HG02642 (cell line): ENCODE measurements around the gene CRISPLD2.
"Not testable (repeated sequence)": the region's sequence is repeated elsewhere in the genome, so short reads cannot be mapped to it uniquely, and the experiment has no call there.

Experiments
- ATAC-seq: cut with Tn5 transposase; IDR thresholded peaks from one replicate; pipeline ENCODE4 v1.9.1; 2021; ENCODE audit warnings: mild to moderate bottlenecking; ENCODE audit not compliant: unreplicated experiment, poor library complexity

Gene CRISPLD2

DNA sequence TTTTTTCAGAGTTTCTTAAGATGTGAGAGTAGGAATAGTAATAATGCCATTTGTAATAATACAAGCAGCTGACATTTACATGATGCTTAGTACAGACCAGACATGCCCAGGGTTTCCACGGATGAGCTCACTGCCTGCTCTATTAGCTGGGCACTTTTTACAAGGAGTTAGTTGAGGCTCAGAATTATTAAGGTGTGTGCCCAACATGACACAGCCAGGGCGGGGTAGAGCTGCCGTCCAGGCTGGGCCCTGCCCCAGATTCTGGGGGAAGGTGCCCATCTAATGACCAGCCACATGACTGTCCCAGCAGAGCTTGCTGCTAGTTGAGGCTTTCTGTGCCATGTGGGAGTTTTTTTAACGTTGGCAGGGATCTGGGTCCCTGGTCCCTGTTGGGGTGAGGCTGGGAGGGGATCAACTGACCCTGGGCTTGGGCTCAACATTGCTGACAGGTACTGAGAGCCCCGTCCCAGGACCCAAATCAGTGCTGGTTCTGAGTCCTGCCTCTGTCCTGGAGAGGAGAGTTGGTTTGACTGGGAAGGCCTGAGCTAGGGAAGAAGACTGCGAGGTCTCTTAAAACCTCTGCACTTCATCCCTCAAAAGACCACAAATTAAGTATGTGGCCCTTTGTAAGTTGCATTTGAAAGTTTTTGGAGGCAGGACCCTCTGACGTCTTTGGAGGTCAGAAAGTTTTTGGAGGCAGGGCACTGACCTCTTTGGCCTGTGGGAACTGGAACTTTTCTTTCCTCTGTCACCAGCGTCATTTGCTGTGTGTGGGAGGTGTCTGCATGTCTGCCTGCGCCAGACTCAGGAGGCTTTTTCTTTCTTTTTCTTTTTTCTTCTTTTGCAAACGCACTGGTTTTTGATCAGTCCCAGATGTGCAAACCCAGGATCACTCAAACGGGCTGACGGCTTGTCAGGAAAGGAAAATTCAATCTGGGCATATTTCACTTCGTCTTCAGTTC lies 2.2 kb downstream of the CRISPLD2 start:
- no peak for ATAC-seq

DNA sequence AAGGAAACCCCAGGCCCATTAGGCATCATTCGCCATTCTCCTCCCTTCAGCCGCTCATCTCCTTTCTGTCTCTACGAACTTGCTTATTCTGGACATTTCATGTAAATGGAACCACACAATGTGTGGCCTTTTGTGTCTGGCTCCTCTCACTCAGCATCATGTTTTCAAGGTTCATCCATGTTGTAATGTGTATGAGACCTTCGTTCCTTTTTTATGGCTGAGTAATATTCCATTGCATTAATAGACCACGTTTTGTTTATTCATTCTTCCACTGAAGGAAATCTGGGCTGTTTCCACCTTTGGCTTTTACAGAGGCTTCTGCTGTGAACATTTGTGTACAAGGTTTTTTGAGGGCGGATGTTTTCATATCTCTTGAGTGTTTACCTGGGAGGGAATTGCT lies 3.2 kb downstream of the CRISPLD2 start:
- no peak for ATAC-seq

DNA sequence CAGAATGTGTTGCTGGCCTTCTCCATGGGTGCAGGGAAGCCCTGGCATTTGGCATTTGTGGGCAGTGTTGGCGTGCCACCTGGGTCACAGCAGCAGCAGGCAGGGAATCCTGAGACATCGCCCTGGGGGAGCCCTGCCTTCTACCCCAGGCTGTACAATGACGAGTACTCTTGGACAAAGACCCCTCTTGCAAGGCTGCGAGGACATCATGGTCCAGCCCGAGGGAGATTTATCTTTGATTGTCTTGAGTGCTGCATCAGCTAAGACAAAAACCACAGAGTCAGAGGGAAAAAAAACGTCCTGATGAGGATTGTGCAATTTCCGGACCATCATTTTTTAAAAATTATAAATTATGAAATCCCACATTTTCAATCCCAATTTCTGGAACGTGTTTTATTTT lies 3.7 kb downstream of the CRISPLD2 start:
- ATAC-seq = no peak

GRCh38 chr16:84823926-84824325 lies 4.1 kb downstream of the CRISPLD2 start:
- no peak for ATAC-seq

GRCh38 chr16:84825896-84826557 lies 6.2 kb downstream of the CRISPLD2 start:
- no peak for ATAC-seq

GRCh38 chr16:84826558-84826941 lies 6.8 kb downstream of the CRISPLD2 start:
- ATAC-seq = no peak

- ATAC-seq = no peak
Observed at GRCh38 chr16:84827131-84827574, 7.4 kb downstream of the CRISPLD2 start.

GRCh38 chr16:84827897-84828296 lies 8.1 kb downstream of the CRISPLD2 start:
- no peak for ATAC-seq

DNA sequence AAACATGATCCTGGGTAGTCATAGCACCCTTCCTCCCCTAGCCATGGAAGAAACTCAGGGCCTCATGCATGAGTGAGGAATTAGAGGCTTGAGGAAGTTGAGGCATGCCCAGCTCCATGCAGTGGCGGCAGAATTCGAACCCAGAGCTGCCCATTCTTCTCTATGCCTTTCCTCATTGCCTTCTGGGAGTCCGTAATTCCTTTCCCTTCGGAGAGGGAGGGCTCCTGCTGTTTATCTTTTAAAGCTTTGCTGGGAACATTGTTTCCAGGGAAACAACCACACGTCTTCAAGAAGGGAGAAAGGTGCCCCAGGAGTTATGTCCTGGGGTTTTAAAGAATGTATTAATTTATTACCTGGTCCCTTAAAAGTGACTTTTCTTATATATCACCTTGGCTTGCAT lies 8.5 kb downstream of the CRISPLD2 start:
- ATAC-seq = no peak

DNA sequence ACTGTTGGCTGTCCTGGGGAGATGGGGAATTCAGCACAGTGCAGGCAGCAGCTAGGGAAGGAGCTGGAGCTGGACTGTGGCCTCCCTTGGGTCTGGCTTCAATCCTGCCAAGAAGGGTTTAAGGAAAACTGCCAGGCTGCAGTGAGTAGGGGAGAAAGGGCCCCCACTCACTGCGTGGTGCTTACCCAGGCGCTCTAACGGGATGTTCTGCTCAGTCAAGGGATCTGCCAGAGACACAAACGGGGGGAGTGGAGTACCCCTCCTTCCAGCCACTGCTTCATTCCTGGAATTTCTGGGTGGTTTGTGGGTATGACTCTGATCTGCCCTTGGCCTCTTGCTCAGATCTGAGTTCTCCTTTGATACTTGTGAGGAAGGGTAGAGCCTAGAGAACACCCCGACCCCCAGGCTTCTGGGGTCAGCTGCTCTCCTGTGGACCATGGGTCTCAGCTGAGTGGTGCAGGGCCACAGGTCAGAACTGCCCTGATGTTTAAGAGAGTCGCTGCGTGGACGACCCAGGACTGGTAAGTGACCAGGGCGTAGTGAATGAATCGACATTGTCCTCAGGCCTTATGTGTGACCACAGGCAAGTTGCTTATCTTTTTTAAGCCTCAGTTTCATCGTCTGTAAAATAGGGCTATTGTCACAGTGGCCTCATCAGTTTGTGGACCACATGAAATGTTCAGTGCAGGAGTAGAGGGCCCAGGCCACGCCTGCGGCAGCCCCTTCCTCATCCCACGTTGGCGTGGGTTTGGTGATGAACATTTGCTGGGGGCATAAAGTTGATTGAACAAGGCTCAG lies 9.6 kb downstream of the CRISPLD2 start:
- no peak for ATAC-seq

DNA sequence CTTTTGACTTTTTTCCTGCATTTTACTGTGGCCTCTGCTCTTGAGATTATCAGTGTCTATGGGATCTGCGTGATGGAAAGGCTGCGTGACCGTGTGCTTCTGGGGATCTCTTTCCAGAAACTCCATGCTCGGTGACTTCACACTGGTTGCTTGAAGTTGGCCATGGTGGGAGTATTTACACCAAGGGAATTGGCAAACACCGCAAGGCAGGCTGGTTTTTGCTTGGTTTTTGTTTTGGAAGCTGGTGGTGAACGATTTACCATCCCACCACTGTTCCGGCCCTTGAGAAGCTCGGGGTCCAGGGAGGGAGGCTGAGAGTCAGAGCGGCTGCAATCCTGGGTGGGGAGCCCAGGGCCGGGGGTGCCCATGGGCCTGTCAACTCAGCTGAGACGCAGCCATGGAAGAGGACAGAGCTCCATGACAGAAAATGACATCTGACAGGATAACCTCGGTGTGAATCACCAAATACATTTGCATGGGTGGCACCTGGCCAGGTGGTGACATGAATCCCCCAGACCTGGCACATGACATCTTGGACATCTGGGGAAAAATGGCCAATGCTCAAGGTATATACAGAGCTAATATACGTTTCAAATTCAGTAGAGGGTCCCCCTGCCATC lies 11.1 kb downstream of the CRISPLD2 start:
- no peak for ATAC-seq

DNA sequence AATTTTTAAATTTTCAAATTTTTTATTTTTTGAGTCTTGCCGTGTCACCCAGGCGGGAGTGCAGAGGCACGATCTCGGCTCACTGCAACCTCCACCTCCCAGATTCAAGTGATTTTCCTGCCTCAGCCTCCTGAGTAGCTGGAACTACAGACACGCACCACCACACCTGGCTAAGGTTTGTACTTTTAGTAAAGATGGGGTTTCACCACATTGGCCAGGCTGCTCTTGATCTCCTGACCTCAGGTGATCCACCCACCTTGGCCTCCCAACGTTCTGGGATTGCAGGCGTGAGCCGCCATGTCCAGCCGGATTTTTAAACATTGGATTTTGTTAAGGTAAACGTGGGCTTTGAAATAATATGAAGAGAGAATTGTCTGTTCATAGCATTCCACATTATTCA lies 11.9 kb downstream of the CRISPLD2 start:
- not testable (repeated sequence) for ATAC-seq

- no peak for ATAC-seq
Observed at GRCh38 chr16:84832488-84833143, 12.8 kb downstream of the CRISPLD2 start.

GRCh38 chr16:84833144-84833500 lies 13.3 kb downstream of the CRISPLD2 start:
- ATAC-seq = no peak

DNA sequence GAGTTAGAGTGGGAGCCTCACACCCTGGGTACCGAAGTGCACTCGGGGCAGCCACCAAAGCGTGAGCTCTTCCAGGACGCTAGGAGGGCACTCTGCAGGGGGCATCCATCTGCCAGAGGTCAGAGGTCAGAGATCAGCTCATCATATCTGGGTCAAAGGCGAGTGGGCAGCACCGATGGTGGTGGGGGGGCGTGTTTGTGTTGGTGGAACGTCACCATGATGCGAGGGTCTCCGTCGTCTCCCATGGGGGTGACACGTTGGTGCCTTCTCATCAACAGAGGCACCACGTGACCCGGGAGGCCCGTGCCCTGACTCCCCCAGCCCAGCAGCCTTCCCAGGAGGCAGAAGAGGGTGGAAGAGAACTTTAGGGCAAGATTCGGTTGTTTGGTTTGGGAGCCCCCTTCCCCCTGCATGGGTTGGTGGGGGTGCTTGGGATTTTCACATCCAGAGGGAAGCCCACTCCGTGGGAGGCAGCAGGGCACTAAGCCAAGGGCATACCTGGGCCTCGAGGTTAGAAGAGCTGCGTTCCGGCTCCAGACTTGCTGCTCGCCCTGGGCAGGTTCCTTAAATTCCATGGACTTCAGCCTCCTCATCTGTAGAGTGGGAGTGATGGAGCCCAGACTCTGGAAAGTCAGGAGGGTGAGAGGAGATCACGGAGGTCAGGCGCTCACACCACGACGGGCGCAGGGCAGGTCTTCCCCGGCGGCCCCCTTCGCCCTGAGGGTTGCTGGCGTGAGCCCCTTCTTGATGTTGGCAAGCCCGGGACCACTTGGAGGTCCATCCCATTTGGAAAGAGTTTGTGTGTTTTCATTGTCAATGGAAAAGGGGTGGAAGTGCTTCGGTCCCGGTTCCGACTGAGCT lies 14.0 kb downstream of the CRISPLD2 start:
- no peak for ATAC-seq

- ATAC-seq = no peak
Observed at GRCh38 chr16:84834403-84834772, 14.6 kb downstream of the CRISPLD2 start.

DNA sequence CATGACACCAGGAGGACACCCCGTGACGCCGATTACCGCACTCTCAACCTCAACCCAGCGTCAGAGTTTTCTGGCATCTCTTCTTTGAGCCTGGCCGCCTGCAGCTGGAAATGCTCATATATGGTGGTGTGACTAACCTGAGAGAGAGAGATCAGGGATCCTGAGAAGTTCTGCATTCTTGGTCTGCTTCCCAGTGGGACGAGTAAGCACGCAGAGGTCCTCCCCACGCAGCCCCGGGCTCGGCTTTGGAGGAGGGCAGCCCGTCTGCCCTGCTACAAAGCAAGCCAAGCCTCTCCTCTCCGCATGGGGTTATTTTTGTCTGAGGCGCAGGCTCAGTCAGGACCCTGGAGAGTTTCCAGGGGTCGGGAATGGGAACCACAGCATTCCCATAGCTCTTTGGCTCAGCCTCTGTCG lies 16.5 kb downstream of the CRISPLD2 start:
- no peak for ATAC-seq

DNA sequence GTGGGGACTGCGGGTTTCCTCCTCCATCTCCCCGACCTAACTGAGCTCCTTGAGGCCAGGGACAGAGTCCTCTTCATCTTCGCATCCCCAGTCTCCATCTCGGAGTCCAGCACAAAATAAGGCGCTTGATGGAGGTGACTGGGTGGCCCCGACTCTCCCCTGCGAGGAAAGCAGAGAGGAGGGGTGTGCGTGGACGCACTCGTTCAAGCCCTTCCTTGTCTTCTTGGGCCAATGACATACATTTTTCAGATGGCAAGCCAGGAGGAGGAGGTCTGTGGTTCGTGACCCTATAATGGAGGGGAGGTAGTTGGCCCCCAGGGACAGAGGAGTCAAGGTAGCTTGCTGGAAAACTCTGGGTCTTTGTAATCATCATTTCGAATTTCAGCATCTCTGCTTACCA lies 17.2 kb downstream of the CRISPLD2 start:
- ATAC-seq = no peak

DNA sequence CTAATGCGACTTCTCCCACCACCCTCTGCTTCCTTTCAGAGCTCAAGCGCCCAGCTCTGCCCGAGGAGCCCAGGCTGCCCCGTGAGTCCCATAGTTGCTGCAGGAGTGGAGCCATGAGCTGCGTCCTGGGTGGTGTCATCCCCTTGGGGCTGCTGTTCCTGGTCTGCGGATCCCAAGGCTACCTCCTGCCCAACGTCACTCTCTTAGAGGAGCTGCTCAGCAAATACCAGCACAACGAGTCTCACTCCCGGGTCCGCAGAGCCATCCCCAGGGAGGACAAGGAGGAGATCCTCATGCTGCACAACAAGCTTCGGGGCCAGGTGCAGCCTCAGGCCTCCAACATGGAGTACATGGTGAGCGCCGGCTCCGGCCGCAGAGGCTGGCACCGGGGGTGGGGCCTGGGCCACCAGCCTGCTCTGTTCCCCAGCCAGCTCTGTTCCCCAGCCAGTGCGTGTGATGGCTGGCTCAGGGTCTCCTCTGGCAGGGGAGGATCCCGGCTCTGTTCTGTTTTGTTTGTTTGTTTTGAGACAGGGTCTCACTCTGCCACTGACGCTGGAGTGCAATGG lies 18.7 kb downstream of the CRISPLD2 start:
- ATAC-seq = no peak
